ENCODE results near the gene TSC22D1. TPM values are rescaled to one million over a fixed set of nuclear protein-coding genes. Genes with fewer than 3 reads are reported as not detected.

Gene TSC22D1
- total RNA-seq, 3 donors from 2014 or later = 74.2 to 235 (median 232) TPM

- H3K4me1 ChIP-seq = no peaks in the 10 kb centered on the region
- H3K27me3 ChIP-seq = no peaks in the 10 kb centered on the region
- H3K27ac ChIP-seq = no peak overlapping the region
- intact Hi-C loops (cut with DNase I; ENCODE audit: low total_unique reads) = no loop called here
- no peaks in the 10 kb centered on the region for H3K9me3 ChIP-seq
- TF ChIP-seq POLR2A (IDR thresholded peaks at IDR 0.05) (no peak), POLR2AphosphoS5 (IDR thresholded peaks at IDR 0.05) (no peak), CTCF (IDR thresholded peaks at IDR 0.05) (no peak)
- H3K4me3 ChIP-seq = no peak overlapping the region
- DNase-seq (ENCODE audit: low spot score in 2 of 2) = no peak
- no peaks in the 10 kb centered on the region for H3K36me3 ChIP-seq
Measured at GRCh38 chr13:44448875-44449274, 127.3 kb downstream of the TSC22D1 start.

- H3K4me1 ChIP-seq = no peaks in the 10 kb centered on the region
- no peaks in the 10 kb centered on the region for H3K9me3 ChIP-seq
- intact Hi-C loops (cut with DNase I; ENCODE audit: low total_unique reads) = no loop called here
- TF ChIP-seq POLR2AphosphoS5 (IDR thresholded peaks at IDR 0.05) (no peak), CTCF (IDR thresholded peaks at IDR 0.05) (no peak), POLR2A (IDR thresholded peaks at IDR 0.05) (no peak)
- no peaks in the 10 kb centered on the region for H3K27me3 ChIP-seq
- H3K27ac ChIP-seq = no peak overlapping the region
- no peaks in the 10 kb centered on the region for H3K36me3 ChIP-seq
- DNase-seq (ENCODE audit: low spot score in 2 of 2) = no peak
- H3K4me3 ChIP-seq = no peak overlapping the region
Measured at GRCh38 chr13:44448373-44448772, 127.8 kb downstream of the TSC22D1 start.

DNA sequence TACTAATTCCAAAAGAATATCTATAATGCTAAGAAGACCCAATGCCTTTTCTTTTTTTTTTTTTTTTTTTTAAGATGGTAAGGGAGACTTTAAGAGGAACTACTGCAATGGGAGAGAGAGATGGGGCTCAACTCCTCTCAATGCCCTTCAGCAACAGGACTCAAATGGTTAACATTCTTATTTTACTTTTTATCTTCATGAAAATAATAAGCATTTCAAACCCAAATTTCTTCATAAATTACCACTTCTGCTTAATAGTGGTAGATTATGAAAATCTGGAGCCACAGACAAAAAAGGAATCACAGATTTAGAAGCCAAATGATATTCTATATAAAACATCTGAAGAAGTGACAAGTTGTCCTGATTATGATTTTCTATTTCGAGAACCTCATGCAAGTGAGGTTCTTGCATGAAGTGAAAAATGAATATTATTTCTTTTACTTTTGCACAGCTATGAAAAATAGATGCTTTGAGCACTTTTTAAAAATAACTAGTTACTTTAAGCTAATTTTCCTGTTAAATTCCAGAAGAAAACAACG lies 128.3 kb downstream of the TSC22D1 start:
- Histone ChIP-seq H3K4me3 (no peak overlapping the region), H3K36me3 (no peaks in the 10 kb centered on the region), H3K4me1 (no peaks in the 10 kb centered on the region), H3K27me3 (no peaks in the 10 kb centered on the region), H3K9me3 (no peaks in the 10 kb centered on the region), H3K27ac (no peak overlapping the region)
- no peak for DNase-seq (ENCODE audit: low spot score in 2 of 2)
- intact Hi-C loops (cut with DNase I; ENCODE audit: low total_unique reads) = no loop called here
- TF ChIP-seq POLR2A (IDR thresholded peaks at IDR 0.05) = no peak
- no peak for TF ChIP-seq POLR2AphosphoS5 (IDR thresholded peaks at IDR 0.05)
- no peak for TF ChIP-seq CTCF (IDR thresholded peaks at IDR 0.05)

DNA sequence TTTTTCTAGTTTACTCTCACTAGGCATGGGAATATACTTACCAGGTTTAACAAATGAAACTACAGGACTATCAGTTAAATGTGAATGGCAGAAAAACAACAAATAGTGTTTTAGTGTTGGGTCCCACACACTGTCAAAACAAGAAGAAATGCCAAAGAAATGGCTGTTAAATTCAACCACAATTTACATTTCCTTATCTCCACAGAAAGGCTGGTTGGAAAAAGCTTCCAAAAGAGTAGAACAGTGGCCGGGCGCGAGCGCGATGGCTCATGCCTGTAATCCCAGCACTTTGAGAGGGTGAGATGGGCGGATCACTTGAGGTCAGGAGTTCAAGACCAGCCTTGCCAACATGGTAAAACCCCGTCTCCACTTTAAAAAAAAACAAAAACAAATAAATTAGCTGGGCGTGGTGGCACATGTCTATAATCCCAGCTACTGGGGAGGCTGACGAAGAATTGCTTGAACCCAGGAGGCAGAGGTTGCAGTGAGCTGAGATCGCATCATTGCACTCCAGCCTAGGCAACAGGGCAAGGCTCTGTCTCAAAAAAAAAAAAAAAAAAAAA lies 136.0 kb downstream of the TSC22D1 start:
- H3K9me3 ChIP-seq = no peaks in the 10 kb centered on the region
- H3K4me3 ChIP-seq = no peak overlapping the region
- no peak for TF ChIP-seq POLR2A (IDR thresholded peaks at IDR 0.05)
- no peak for TF ChIP-seq POLR2AphosphoS5 (IDR thresholded peaks at IDR 0.05)
- no peak for TF ChIP-seq CTCF (IDR thresholded peaks at IDR 0.05)
- H3K36me3 ChIP-seq = no peaks in the 10 kb centered on the region
- intact Hi-C loops (cut with DNase I; ENCODE audit: low total_unique reads) = no loop called here
- DNase-seq (ENCODE audit: low spot score in 2 of 2) = no peak
- H3K27me3 ChIP-seq = no peaks in the 10 kb centered on the region
- no peak overlapping the region for H3K27ac ChIP-seq
- no peaks in the 10 kb centered on the region for H3K4me1 ChIP-seq

DNA sequence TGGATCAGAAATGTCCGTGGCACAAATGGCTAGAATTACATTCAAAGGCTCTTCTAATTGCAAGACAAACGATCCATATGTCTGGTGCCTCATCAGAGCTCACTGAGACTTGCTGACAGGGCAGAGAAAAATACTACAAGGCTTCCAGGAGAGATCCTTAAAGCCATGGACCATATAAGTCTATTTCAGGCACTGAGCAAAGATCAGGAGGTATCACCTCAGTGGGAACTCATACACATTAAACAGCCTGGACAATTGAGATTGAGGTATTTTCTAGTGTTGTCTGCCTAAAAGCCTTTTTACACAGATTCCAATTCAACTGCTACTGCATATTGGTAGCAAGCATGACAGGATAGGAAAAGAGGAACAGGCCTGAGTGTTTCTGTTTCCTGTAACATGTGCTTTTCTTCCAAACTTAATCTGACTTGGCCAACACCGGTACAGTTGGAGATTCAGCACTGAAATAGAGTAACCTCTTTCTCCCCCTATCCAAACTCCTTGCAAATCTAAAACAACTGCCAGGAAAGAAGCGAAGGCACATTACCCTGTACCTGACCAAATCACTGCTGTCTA lies 136.6 kb downstream of the TSC22D1 start:
- H3K4me3 ChIP-seq = no peak overlapping the region
- TF ChIP-seq CTCF (IDR thresholded peaks at IDR 0.05) (no peak), POLR2AphosphoS5 (IDR thresholded peaks at IDR 0.05) (no peak), POLR2A (IDR thresholded peaks at IDR 0.05) (no peak)
- H3K27ac ChIP-seq = no peak overlapping the region
- H3K9me3 ChIP-seq = no peaks in the 10 kb centered on the region
- no peak for DNase-seq (ENCODE audit: low spot score in 2 of 2)
- H3K36me3 ChIP-seq = no peaks in the 10 kb centered on the region
- no peaks in the 10 kb centered on the region for H3K27me3 ChIP-seq
- intact Hi-C loops (cut with DNase I; ENCODE audit: low total_unique reads) = loop anchor here (2.0 kb wide), 1 partner anchor 29 kb away; no protein-coding TSS in a partner anchor
- H3K4me1 ChIP-seq = no peaks in the 10 kb centered on the region
